GM21825 (cell line): ENCODE results near the gene TFB1M.
"Not testable (repeated sequence)": the region's sequence is repeated elsewhere in the genome, so short reads cannot be mapped to it uniquely, and the experiment has no call there.

Experiments used
- ATAC-seq: cut with Tn5 transposase; IDR thresholded peaks from one replicate; pipeline ENCODE4 v1.9.1; 2021; ENCODE audit warnings: mild to moderate bottlenecking, moderate library complexity; ENCODE audit not compliant: unreplicated experiment

Gene TFB1M

GRCh38 chr6:155330133-155330734, 15.9 kb upstream of the TFB1M start:
- ATAC-seq = no peak

DNA sequence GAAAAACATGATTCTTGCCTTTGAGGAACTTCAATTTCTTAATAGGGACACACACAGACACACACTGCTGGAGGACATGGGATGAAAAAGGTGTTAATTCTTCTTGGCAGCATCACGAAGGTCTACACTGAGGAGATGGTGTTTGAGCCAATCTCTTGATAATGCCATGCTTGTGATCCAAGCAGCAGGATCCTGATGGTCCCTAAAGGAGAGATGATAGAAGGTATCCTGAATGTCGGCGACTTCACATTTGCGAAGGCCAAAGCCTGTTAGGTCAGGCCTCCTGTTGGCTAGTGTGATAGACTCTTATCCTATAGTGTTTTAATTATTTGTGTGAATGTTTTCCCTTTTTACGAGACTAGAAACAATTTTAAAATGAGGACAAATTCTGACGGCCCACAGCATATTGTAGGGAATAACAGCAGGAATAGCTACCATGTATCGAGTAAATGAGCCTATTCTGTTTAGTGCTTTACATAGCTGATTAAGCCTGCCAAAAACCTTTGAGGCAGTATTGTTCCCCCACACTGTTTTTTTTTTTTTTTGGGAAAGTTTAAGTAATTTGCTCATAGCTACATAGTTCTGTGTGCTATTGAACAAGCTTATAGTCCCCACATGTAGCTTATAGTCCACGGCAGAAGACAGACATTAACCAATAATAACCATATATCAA, 15.3 kb upstream of the TFB1M start:
- ATAC-seq = no peak

- no peak for ATAC-seq
Observed at GRCh38 chr6:155328539-155329459, 14.5 kb upstream of the TFB1M start.

- no peak for ATAC-seq
Observed at GRCh38 chr6:155328074-155328538, 13.8 kb upstream of the TFB1M start.

DNA sequence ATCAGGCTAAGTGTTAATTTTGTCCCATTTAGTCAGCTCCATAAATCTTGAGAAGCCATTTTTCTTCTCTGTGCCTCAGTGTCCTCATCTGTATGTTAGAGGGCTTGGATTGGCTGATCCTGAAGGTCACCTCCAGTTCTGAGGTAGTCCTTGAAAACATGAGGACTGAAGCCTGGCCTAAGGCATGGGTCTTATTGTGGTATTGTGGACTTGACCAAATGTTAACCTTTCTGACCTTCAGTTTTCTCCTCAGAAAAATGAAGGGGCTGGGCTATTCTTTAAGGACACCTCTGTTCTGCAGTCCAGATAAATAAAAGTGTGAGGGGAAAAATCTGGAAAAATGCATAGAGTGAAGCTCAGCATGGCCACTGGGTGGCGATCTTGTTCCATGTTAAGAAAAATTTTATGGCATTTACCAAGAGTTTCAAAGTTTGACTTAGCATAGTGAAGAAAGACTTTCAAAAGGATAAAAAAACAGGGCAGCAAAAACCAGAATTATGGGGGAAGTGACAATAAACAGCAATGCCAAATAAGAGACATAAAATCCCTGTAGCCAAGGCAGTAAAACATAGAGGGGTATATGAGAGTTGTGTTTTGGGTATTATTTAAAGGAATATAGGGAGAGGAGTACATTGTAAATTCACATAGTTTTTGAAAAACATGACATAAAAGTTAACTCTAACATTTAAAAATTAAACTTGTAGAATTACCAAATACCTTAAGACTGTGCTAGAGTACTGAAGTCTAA, 13.2 kb upstream of the TFB1M start:
- ATAC-seq = peak; percentile 68

GRCh38 chr6:155325700-155326516, 11.6 kb upstream of the TFB1M start:
- ATAC-seq = no peak

DNA sequence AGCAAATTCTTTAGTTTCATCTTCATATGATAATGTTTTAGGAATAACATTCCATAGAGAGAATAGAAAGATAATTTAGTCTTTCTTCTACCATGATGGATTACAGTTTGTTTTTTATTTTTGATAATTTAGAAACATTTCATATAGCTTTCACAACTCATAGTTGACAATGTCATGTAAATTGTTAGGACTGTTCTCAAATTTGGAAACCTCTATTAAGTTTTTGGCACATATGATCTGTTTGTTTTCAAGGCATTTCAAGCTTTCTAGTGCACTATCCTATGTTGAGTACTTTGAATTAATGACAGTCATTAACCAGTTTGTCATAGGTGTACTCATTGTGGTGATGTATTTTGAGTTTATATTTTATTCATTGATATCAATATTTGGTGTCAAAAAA, 10.7 kb upstream of the TFB1M start:
- ATAC-seq = no peak

GRCh38 chr6:155324172-155324571, 9.9 kb upstream of the TFB1M start:
- no peak for ATAC-seq

GRCh38 chr6:155319902-155320301, 5.6 kb upstream of the TFB1M start:
- peak; percentile 39 for ATAC-seq

- ATAC-seq = no peak
Observed at GRCh38 chr6:155317186-155317585, 2.9 kb upstream of the TFB1M start.

GRCh38 chr6:155316419-155316818, 2.1 kb upstream of the TFB1M start:
- ATAC-seq = no peak

GRCh38 chr6:155315516-155315871, 1.2 kb upstream of the TFB1M start:
- no peak for ATAC-seq

DNA sequence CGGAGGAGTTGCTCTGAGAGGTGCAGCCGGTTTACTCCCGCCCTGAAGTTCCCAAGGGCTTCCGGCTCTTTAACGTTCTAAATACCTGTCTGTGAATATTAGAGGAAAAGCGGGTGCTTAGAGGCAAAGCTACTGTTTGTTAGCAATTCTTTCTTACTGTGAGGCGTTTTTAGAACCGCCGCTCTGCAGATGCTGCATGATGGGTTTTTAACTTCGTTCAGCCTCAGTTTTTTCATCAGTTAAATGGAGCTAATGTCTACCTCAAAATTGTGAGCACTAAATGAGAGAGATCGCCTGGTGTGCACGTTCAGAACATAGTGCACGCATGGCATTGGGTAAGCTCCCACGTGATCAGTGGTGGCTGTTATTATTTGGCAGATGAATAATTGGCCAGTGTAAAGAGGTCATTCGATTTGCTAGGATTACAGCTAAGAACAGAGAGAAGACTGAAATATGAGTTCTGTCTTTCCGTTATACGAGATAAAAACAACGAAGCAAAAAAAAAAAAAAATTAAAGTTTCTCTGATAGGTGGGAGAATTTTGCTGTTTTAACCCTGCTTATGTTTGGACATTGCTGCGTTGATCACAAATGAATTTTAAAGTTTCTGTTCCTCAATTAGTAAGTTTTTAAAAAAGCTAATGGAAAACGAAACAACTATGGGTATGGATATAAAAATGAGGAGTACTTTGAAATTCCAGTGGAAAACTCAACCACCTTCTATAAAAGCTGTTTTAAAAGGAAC, 660 bp upstream of the TFB1M start:
- ATAC-seq = peak; percentile 52

DNA sequence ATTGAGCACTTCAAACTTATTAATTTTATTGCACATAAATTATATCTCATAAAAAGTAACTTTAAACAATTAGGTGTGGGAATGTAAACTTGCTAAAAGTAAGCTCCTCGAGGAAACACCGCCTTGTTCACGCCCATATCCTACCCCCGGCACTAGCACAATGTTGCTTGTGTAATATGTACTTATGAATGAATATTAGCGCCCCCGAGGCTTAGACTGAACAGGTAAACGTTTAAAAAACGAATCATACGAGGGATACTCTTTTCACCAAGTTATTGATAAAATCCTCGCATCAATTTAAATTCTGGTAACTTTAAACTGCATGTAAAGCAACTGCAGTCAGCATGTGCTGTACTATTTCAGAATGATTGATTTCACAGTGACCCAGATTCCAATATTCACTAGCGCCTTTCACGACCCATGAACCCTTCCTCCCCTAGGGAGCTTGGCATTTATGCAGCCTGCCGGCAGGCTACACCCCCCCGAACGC, 637 bp downstream of the TFB1M start:
- peak; percentile 10 for ATAC-seq

GRCh38 chr6:155312950-155313349, 1.3 kb downstream of the TFB1M start:
- ATAC-seq = not testable (repeated sequence)

DNA sequence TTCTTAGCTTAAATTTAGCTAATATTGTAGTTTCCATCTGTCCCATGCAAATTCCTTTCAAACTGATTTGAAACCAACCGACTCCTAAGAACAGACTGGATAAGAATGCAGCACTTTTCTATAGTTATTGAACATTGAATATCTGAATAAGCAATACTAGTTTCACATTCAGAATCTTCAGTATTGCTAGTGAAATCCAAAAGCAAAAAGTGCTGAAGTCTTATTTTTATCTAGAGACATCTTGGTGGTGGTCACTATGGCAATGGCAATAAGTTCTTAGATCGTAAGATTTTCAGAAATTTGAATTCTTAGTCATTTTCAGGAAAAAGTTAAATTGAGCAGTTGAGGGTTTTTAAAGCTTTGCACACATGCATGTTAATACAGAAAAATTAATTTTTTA, 2.7 kb downstream of the TFB1M start:
- no peak for ATAC-seq

- no peak for ATAC-seq
Observed at GRCh38 chr6:155311086-155311485, 3.2 kb downstream of the TFB1M start.

DNA sequence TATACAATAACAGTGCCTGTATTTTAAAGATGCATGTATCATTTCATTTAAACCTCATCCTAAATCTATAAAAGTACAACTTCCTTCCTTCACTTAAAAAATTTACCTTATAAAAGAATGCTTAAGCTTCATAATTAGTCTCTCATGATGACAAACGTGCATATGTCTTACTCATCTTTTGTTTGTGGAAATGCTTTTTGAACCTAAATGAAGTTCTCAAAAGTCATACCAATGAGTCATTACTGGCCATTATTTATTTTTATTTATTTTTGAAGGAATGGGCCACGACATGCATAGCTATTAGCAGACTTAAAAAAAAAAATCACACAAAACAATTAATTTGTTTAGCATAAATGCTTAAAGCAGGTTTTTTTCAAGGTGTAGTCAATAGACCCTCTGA, 3.7 kb downstream of the TFB1M start:
- ATAC-seq = no peak

DNA sequence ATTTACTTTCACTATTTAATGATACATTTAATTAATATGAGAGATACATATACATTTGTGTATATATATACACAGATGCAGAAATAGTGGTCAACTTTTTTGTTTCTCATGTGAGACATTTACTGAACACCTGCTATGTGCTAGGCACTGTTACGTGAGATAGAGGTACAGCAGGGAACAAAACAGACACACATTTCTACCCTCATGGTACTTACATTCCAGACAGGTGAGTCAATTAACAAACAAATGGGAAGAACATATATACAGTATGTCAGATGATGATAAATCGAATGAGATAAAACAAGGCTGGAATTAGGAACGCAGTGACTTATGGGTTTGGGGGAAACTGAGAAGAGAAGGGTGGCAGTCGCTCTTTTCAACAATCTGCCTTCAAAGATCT, 5.1 kb downstream of the TFB1M start:
- no peak for ATAC-seq
